BLaER1 (cell line): ENCODE data around the gene SEMA4B.
"Not testable (repeated sequence)": the region's sequence is repeated elsewhere in the genome, so short reads cannot be mapped to it uniquely, and the experiment has no call there.

Experiments
- H3K27ac ChIP-seq: shearing (Covaris generic); formaldehyde crosslinking; 2 replicates; pipeline ENCODE4 v1.8.1; 2022
- H3K27me3 ChIP-seq: shearing (Covaris generic); formaldehyde crosslinking; 2 replicates; pipeline ENCODE4 v1.8.1; 2022
- H3K36me3 ChIP-seq: shearing (Covaris generic); formaldehyde crosslinking; 2 replicates; pipeline ENCODE4 v1.8.1; 2022
- H3K4me1 ChIP-seq: shearing (Covaris generic); formaldehyde crosslinking; 2 replicates; pipeline ENCODE4 v1.8.1; 2022
- H3K4me2 ChIP-seq: shearing (Covaris generic); formaldehyde crosslinking; 2 replicates; pipeline ENCODE4 v1.8.1; 2022
- H3K4me3 ChIP-seq: shearing (Covaris generic); formaldehyde crosslinking; 2 replicates; pipeline ENCODE4 v1.8.1; 2022
- H3K9ac ChIP-seq: shearing (Covaris generic); formaldehyde crosslinking; 2 replicates; pipeline ENCODE4 v1.8.1; 2022
- H3K9me3 ChIP-seq: shearing (Covaris generic); formaldehyde crosslinking; 2 replicates; pipeline ENCODE4 v1.8.1; 2022
- H4K20me1 ChIP-seq: shearing (Covaris generic); formaldehyde crosslinking; 2 replicates; pipeline ENCODE4 v1.8.1; 2022
- Cebpa-rat ChIP-seq: shearing (Covaris generic); IDR thresholded peaks from 2 replicates; pipeline ENCODE4 v1.8.1; 2022

The SEMA4B gene

DNA sequence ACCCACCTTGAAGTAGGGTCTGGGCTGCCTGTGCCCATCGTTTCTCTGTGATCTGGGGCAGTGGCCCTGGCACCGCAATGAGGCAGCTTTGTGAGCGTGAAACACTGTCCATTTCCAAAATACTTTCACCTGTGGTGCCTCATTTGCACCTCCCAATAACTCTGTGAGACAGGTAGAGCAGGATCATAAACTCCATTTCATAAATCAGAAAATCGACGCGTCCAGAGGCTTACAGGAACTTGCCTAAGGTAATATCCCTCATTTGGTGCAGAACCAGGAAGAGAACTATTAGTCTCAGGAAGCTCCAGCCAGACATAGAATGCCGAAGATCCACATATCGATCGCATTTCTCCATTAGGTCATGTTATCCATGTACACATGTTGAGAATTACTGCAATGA lies 38.2 kb upstream of the SEMA4B start:
- Histone ChIP-seq H3K4me2 (no peak overlapping the region), H3K36me3 (no peaks in the 10 kb centered on the region), H3K27me3 (no peaks in the 10 kb centered on the region), H3K9me3 (no peaks in the 10 kb centered on the region), H3K9ac (no peak overlapping the region), H3K4me3 (no peak overlapping the region), H4K20me1 (no peaks in the 10 kb centered on the region), H3K4me1 (peaks cover 35% of the 10 kb centered on the region), H3K27ac (no peak overlapping the region)
- no peak for TF ChIP-seq Cebpa-rat

DNA sequence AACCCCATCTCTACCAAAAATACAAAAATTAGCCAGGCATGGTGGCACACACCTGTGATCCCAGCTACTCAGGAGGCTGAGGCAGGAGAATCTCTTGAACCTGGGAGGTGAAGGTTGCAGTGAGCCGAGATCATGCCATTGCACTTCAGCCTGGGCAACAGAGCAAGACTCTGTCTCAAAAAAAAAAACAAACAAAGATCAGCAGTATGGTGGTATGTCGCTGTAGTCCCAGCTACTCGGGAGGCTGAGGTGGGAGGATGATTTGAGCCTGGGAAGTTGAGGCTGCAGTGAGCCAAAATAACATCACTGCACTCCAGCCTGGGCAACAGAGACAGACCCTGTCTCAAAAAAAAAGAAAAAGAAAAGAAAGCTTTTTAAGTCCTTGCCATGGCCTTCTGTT lies 36.9 kb upstream of the SEMA4B start:
- H3K9ac ChIP-seq, H3K9me3 ChIP-seq, H3K27ac ChIP-seq, H4K20me1 ChIP-seq, H3K36me3 ChIP-seq, H3K27me3 ChIP-seq, H3K4me2 ChIP-seq, H3K4me3 ChIP-seq: not testable (repeated sequence)
- H3K4me1 ChIP-seq = peaks cover 30% of the 10 kb centered on the region

DNA sequence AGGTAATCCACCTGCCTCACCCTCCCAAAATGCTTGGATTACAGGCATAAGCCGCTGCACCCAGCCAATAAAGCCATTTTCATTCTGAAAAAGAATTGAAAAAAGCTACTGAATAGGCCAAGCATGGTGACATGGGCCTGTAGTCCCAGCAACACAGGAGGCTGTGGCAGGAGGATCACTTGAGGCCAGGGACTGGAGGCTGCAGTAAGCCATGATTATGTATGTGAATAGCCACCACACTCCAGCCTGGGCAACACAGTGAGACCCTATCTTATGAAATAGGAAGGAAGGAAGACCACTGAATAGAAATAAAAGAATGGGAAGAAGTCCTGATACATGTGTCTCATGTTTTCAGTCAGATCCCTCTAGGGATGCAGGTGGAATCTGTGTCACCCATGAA lies 36.0 kb upstream of the SEMA4B start:
- H3K9ac ChIP-seq = peak overlapping the region; percentile 1; the same call in 1 of the 2 replicates
- no peak for TF ChIP-seq Cebpa-rat
- H3K4me2 ChIP-seq = peak overlapping the region; percentile 53
- H3K4me3 ChIP-seq = no peak overlapping the region
- H3K4me1 ChIP-seq = peaks cover 30% of the 10 kb centered on the region
- no peaks in the 10 kb centered on the region for H4K20me1 ChIP-seq
- no peak overlapping the region for H3K27ac ChIP-seq
- no peaks in the 10 kb centered on the region for H3K36me3 ChIP-seq
- no peaks in the 10 kb centered on the region for H3K27me3 ChIP-seq
- H3K9me3 ChIP-seq = no peaks in the 10 kb centered on the region

DNA sequence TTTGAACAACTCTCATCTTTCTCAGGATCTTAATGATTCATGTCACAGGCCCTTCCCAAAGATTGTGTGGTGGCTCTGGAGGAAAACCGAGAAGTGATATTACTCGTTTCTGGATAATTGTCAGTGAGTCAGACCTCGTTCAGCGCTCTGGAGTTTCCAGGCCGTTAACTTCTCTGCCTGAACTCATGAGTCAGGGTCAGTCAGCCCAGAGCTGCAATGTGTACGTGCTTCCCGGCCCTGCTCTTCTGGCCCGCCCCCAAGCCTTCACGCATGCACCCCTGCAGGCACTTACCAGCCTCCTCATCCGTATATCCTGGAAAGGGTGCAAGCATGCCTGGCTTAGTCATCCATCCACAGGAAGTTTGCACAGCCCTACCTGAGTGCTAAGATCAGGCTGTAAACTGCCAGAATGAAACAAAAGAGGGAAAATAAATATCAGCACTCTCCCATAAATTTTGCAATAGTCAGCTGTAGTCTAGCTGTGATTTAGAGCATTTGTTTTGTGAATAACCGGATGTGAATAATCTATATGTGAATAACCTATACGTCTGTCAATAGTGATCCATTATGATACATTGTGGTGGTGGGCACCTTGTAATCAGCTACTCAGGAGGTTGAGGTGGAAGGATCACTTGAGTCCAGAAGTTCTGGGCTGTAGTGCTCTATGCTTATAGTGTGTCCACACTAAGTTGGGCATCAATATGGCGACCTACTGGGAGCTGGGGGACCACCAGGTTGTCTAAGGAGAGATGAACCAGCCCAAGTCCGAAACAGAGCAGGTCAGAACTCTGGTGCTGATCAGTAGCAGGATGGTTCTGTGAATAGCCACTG lies 35.3 kb upstream of the SEMA4B start:
- no peaks in the 10 kb centered on the region for H3K27me3 ChIP-seq
- H3K9me3 ChIP-seq = no peaks in the 10 kb centered on the region
- H4K20me1 ChIP-seq = no peaks in the 10 kb centered on the region
- TF ChIP-seq Cebpa-rat = no peak
- H3K4me2 ChIP-seq = peak overlapping the region; percentile 53
- no peak overlapping the region for H3K27ac ChIP-seq
- H3K4me1 ChIP-seq = peaks cover 29% of the 10 kb centered on the region
- H3K36me3 ChIP-seq = no peaks in the 10 kb centered on the region
- peak overlapping the region; percentile 1; the same call in 1 of the 2 replicates for H3K9ac ChIP-seq
- no peak overlapping the region for H3K4me3 ChIP-seq

DNA sequence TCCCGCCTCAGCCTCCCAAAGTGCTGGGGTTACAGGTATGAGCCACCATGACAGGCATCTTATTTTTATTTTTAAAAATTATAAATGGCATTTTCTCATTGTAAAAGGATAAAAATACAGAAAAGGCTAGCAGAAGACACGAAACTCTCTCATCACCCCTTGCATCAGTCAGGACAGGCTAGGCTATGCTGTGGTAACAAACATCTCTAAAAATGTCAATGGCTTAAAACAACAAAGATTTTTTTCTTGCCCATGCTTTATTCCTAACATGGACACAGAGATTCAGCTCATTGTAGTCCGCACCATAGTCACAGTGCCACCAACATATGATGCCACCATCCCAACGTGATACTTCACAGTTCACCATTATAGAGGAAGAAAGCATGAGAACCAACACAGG lies 34.0 kb upstream of the SEMA4B start:
- H4K20me1 ChIP-seq = no peaks in the 10 kb centered on the region
- no peak overlapping the region for H3K27ac ChIP-seq
- no peaks in the 10 kb centered on the region for H3K27me3 ChIP-seq
- H3K4me2 ChIP-seq = no peak overlapping the region
- no peak overlapping the region for H3K9ac ChIP-seq
- TF ChIP-seq Cebpa-rat = no peak
- no peaks in the 10 kb centered on the region for H3K9me3 ChIP-seq
- no peak overlapping the region for H3K4me3 ChIP-seq
- H3K36me3 ChIP-seq = no peaks in the 10 kb centered on the region
- H3K4me1 ChIP-seq = peaks cover 17% of the 10 kb centered on the region

DNA sequence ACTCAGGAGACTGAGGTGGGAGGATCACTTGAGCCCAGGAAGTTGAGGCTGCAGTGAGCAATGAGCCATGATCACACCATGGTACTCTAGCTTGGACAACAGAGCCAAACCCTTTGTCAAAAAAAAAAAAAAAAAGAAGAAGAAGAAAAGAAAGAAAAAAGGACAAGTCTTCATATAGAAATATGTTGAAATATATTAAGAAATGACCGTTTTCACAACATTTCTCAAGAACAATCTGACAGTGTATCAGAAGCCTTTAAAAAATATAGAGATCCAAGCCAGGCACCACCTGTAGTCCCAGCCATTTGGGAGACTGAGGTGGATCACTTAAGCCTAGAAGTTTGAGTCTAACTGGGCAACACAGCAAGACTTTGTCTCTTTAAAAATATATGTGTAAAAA lies 29.5 kb upstream of the SEMA4B start:
- Histone ChIP-seq H3K36me3 (no peaks in the 10 kb centered on the region), H3K4me3 (no peak overlapping the region), H3K4me2 (no peak overlapping the region), H3K27me3 (no peaks in the 10 kb centered on the region), H3K4me1 (peaks cover 17% of the 10 kb centered on the region), H3K9me3 (no peaks in the 10 kb centered on the region), H4K20me1 (no peaks in the 10 kb centered on the region), H3K9ac (no peak overlapping the region), H3K27ac (no peak overlapping the region)
- no peak for TF ChIP-seq Cebpa-rat

DNA sequence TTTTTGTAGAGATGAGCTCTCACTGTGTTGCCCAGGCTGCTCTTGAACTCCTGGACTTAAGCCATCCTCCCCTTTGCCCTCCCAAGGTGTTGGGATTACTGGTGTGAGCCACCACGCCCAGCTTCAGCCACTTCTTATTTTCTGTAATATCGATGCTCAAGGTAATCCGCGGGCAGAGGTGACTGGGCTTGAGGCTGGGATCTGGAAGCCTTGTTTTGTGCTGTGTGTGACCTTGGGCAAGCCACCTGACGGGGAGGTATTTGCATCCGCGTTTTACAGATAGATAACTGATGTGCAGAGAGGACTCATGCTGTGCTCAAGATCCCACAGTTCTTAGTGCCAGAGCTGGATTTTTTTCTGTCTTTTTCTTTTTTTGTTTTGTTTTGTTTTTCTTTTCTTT lies 27.8 kb upstream of the SEMA4B start:
- Histone ChIP-seq H3K27me3 (no peaks in the 10 kb centered on the region), H3K9me3 (no peaks in the 10 kb centered on the region), H3K9ac (no peak overlapping the region), H3K27ac (no peak overlapping the region), H3K4me2 (no peak overlapping the region), H3K36me3 (no peaks in the 10 kb centered on the region), H3K4me3 (no peak overlapping the region), H3K4me1 (peaks cover 22% of the 10 kb centered on the region), H4K20me1 (no peaks in the 10 kb centered on the region)
- TF ChIP-seq Cebpa-rat = no peak

DNA sequence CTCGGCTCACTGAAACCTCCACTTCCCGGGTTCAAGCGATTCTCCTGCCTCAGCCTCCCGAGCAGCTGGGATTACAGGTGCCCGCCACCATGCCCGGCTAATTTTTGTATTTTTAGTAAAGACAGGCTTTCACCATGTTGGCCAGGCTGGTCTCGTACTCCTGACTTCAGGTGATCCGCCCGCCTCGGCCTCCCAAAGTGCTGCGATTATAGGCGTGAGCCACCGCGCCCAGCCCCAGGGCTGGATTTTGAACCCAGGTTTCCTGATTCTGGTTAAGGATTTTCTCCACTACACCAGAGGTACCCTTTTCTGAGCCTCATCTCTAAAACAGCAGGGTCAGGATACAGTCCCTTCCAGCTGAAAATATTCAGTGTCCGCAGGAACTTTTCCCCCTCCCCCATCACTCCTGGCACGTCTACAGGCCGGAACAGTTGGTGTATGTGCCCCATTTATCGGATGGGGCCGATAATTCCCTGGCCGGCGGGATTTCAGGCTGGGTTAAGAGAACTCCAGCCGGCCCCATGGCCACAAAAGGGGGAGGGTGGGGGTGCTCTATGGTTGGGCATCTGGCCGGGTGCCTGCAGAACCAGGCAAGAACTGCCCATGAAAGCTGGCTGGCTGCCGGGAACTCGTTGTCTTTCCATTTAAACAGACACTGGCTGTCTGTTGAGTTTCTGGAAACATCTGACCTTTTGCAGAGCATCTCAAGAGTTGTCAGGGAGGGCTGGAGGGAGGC lies 26.8 kb upstream of the SEMA4B start:
- no peak overlapping the region for H3K4me3 ChIP-seq
- no peaks in the 10 kb centered on the region for H3K27me3 ChIP-seq
- H3K4me1 ChIP-seq = peaks cover 31% of the 10 kb centered on the region
- H3K9ac ChIP-seq = no peak overlapping the region
- H4K20me1 ChIP-seq = no peaks in the 10 kb centered on the region
- no peaks in the 10 kb centered on the region for H3K9me3 ChIP-seq
- no peak overlapping the region for H3K27ac ChIP-seq
- H3K4me2 ChIP-seq = no peak overlapping the region
- no peaks in the 10 kb centered on the region for H3K36me3 ChIP-seq
- no peak for TF ChIP-seq Cebpa-rat

DNA sequence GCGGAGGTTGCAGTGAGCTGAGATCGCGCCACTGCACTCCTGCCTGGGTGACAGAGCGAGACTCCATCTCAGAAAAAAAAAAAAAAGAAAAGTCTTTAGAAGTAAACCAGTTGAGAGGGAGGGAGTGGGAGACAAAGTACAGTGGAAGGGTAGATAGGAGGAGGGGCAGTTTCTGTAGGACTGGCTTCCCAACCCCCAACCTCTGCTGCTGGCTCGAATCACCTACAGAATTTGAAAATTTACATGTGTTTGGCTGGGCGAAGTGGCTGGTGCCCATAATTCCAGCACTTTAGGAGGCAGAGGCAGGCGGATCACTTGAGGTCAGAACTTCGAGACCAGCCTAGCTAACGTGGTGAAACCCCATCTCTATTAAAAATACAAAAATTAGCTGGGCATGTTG lies 24.1 kb upstream of the SEMA4B start:
- H3K4me3 ChIP-seq = no peak overlapping the region
- TF ChIP-seq Cebpa-rat = no peak

More for the DNA sequence above, 24.1 kb upstream of the SEMA4B start:
- Histone ChIP-seq H3K4me1 (peaks cover 42% of the 10 kb centered on the region), H3K4me2 (no peak overlapping the region), H3K9me3 (no peaks in the 10 kb centered on the region), H3K27me3 (no peaks in the 10 kb centered on the region), H3K27ac (no peak overlapping the region), H4K20me1 (no peaks in the 10 kb centered on the region), H3K36me3 (no peaks in the 10 kb centered on the region), H3K9ac (no peak overlapping the region)
